ENCODE data around the gene PAIP2. TPM values are rescaled to one million over a fixed set of nuclear protein-coding genes. Genes with fewer than 3 reads are reported as not detected.
"Not testable (repeated sequence)": the region's sequence is repeated elsewhere in the genome, so short reads cannot be mapped to it uniquely, and the experiment has no call there.

PAIP2 gene
- total RNA-seq, 1 donor from 2014 or later: 133 TPM

DNA sequence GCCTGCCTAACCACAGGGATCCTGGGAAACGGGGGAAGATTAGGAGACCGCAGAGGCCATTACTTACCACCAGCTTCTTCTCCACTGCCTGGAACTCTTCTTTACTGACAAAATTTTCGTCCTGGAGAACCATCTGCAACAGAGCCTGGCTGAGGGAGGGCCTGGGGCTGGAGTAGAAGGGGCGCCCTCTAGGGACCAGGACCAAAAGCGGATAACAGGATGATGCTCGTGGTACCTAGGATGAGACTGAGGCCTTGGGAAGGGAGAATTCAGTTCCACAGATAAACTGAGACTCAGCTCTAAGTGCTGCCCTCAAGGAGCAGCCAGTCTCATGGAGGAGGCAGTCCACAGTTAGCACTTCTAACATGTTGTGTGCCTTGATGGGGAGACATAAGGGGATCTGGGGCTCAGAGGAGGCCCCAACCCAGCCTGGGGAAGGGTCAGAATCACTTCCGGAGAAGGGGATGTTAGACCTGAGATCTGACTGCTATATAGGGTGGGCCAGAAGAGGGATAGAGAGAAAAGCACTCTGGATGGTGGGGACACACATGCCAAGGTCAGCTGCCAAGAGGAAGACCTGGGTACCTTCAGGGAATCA is 61.0 kb downstream of the PAIP2 start:
- intact Hi-C loops (cut with DNase I): no loop called here
- no peak for DNase-seq (ENCODE audit: low spot score)

DNA sequence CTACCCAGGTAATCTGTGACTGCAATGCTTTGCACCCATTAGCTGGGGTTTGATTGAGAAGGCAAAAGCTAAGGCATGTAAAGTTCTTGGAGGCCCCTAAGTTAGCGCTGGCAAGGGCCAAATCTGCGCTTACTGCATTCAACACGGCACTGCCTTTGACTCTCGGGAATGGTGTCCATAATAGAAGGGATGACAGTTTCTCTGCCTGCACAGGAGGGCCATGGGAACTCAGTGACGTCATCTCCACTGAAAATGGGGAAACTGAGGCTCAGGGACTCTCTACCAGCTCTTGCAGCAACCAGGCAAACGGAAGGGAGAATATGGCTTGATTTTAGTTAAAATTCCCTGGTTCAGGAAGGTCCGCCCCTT is 61.7 kb downstream of the PAIP2 start:
- intact Hi-C loops (cut with DNase I): no loop called here
- no peak for DNase-seq (ENCODE audit: low spot score)

GRCh38 chr5:139403787-139404483 is 62.3 kb downstream of the PAIP2 start, which contains the start of gene SPATA24:
Gene SPATA24 (minus strand): TSS chr5:139404089. CDS start chr5:139404060, 29 bp downstream.
- intact Hi-C loops (cut with DNase I): no loop called here
- DNase-seq (ENCODE audit: low spot score): peak; percentile 98

- intact Hi-C loops (cut with DNase I): no loop called here
- DNase-seq (ENCODE audit: low spot score): no peak
Observed at GRCh38 chr5:139404484-139404840, 62.8 kb downstream of the PAIP2 start.

GRCh38 chr5:139406963-139407362 is 65.3 kb downstream of the PAIP2 start:
- no peak for DNase-seq (ENCODE audit: low spot score)
- intact Hi-C loops (cut with DNase I): no loop called here

DNA sequence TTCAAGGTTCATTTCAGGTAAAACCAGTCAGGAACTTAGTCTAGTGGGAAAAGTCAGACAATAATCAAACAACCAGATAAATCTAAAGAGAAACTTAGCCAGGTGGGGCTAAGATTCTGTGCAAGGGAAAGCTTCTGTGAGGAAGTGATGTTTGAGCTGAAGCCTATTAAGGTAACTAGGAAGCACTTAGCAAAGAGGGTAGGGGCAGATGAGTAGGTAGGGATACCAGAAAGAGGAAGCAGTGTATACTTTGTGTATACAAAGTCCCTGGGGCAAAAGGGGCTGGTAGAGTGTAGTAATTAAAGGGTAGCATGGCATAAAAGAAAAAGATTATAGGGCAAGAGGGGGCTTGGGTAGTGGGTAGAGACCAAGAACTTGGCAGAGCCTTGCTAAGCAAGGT is 65.9 kb downstream of the PAIP2 start:
- no peak for DNase-seq (ENCODE audit: low spot score)
- intact Hi-C loops (cut with DNase I): no loop called here

DNA sequence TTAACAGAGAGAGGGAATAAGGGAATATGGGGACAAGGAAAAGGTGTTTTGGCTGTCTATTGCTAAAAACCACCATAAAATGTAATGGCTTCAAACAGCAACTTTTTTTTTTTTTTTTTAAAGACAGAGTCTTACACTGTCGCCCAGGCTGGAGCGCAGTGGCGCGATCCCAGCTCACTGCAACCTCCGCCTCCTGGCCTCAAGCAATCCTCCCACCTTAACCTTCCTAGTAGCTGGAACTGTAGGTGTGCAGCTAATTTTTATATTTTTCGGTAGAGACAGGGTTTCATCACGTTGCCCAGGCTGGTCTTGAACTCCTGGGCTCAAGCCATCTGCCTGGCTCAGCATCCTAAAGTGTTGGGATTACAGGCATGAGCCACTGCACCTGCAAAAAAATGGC is 66.5 kb downstream of the PAIP2 start:
- DNase-seq (ENCODE audit: low spot score): no peak
- intact Hi-C loops (cut with DNase I): no loop called here

GRCh38 chr5:139409116-139409515 is 67.5 kb downstream of the PAIP2 start:
- DNase-seq (ENCODE audit: low spot score); intact Hi-C loops (cut with DNase I): not testable (repeated sequence)

GRCh38 chr5:139410121-139410992 is 68.7 kb downstream of the PAIP2 start:
- DNase-seq (ENCODE audit: low spot score): no peak
- intact Hi-C loops (cut with DNase I): no loop called here

- intact Hi-C loops (cut with DNase I): no loop called here
- DNase-seq (ENCODE audit: low spot score): no peak
Observed at GRCh38 chr5:139410993-139411828, 69.6 kb downstream of the PAIP2 start.

- no peak for DNase-seq (ENCODE audit: low spot score)
- intact Hi-C loops (cut with DNase I): no loop called here
Observed at GRCh38 chr5:139413153-139413552, 71.5 kb downstream of the PAIP2 start.

GRCh38 chr5:139413963-139414362 is 72.3 kb downstream of the PAIP2 start:
- DNase-seq (ENCODE audit: low spot score): no peak
- intact Hi-C loops (cut with DNase I): no loop called here

DNA sequence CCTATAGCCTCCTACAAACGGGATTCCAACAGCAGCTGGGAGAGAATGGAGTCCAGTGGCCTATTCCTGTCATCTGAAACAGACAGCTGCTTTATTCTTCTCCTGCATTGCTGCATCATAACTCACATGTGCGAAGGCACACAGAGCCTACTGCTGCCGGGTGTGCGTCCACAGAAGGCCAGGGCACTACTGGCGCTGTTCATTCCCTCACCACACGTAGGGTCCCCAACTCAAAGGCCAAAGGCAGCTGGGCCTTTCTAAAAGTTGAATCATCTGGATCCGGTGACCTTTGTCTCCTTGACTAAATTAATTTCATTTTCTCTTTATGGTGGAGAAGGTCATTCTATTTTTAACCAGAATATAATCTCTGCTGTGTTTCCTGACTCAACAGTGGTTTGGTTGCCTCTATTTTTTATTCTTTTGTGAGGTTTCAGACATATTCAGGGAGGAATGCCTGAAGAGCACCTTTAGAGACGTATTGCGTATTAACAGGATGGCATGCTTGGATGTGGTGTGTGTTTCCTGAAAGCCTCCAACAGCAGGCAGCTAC is 73.0 kb downstream of the PAIP2 start:
- intact Hi-C loops (cut with DNase I): loop anchor here (5.0 kb wide), 1 partner anchor 238 kb away; no protein-coding TSS in a partner anchor
- no peak for DNase-seq (ENCODE audit: low spot score)

GRCh38 chr5:139415221-139415861 is 73.7 kb downstream of the PAIP2 start:
- peak; percentile 85 for DNase-seq (ENCODE audit: low spot score)
- intact Hi-C loops (cut with DNase I): loop anchor here (5.0 kb wide), 1 partner anchor 237 kb away; no protein-coding TSS in a partner anchor

DNA sequence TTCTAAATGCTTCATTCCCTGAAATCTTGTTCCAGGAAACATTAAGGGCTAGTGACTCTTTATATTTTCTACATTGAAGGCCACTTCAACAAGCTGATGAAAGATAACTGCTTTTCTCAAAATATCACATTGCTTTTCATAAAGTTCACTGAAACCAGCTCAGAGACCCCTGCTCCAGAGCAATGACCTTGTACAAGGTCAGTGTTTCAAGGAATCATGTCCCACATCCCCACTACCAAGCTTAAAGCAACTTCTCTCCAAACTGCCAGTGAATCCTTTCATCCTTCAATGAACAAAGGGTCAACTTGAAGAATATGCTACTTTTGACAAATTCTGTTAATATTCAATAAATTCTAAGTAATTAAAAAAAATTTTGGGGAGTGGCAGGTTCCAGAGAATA is 74.2 kb downstream of the PAIP2 start:
- intact Hi-C loops (cut with DNase I): loop anchor here (5.0 kb wide), 1 partner anchor 236 kb away; no protein-coding TSS in a partner anchor
- no peak for DNase-seq (ENCODE audit: low spot score)

DNA sequence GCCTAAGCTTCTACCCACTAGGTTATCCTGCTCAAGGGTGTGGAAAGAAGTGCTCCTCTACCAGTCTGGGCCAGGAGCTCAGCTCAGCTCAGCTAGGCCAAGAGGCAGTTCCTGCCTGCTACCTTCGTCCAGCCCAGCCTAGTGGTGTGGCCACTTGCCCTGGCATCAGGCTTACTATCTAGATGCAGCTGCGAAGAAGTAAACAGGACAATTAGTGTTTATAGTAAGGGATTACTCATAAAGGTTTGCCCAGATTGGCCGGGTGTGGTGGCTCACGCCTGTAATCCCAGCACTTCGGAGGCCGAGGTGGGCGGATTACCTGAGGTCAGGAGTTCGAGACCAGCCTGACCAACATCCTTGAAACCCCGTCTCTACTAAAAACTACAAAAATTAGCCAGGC is 75.0 kb downstream of the PAIP2 start:
- no peak for DNase-seq (ENCODE audit: low spot score)
- intact Hi-C loops (cut with DNase I): loop anchor here (5.0 kb wide), 1 partner anchor 236 kb away; no protein-coding TSS in a partner anchor

DNA sequence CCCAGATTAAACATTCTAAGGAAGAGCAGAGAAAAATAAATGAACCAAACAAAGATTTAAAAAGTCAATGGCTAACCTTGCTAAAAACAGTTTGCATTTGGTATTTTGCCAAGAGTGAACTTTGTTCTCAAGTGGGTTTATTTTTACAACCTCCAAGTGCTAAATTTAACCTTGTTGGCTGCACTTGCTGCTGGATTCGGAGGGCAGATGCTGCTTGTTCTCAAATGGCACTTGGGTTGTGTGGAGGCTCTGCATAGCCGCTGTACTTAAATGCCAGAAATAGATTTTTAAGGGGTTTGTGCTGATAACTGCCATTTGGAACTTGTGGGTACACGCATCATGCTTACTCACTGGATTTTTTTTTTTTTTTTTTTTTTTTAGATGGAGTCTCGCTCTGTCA is 75.6 kb downstream of the PAIP2 start:
- DNase-seq (ENCODE audit: low spot score): no peak
- intact Hi-C loops (cut with DNase I): loop anchor here (5.0 kb wide), 1 partner anchor 235 kb away; no protein-coding TSS in a partner anchor

DNA sequence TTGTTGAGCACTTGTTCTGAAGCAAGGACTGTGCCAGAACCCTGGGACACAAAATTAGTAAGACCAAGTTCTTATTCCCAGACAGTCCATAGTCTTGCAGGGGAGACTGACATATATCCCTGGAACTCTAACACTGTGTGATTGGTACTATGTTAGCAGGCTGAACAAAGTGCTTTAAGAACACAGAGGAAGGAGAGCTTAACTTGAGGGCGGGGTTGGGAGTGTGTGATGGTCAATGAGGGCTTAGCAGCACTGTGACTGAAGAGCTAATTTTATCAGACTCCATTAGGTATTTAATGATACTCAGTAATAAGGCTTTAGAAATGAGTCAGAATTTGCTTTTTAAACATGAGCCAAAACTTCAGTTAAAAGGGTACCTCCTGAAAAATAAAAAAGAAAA is 77.1 kb downstream of the PAIP2 start:
- DNase-seq (ENCODE audit: low spot score): no peak
- intact Hi-C loops (cut with DNase I): loop anchor here (2.0 to 5.0 kb wide), 2 partner anchors 24 to 234 kb away; partner anchors contain the start of gene PROB1
